ENCODE data around the gene ATP10A.

The ATP10A gene

GRCh38 chr15:25731411-25731810 lies 131.7 kb downstream of the ATP10A start:
- no peak for TF ChIP-seq CTCF (IDR thresholded peaks at IDR 0.05; ENCODE audit: low read depth, low read length, missing control alignments)
- H3K4me3 ChIP-seq (ENCODE audit: low read depth, low read length), result no peak overlapping the region
- no peak for DNase-seq (ENCODE audit: low read depth)
- in situ Hi-C loops (cut with HindIII; ENCODE audit: low sequenced_read_pairs), result no loop called here

DNA sequence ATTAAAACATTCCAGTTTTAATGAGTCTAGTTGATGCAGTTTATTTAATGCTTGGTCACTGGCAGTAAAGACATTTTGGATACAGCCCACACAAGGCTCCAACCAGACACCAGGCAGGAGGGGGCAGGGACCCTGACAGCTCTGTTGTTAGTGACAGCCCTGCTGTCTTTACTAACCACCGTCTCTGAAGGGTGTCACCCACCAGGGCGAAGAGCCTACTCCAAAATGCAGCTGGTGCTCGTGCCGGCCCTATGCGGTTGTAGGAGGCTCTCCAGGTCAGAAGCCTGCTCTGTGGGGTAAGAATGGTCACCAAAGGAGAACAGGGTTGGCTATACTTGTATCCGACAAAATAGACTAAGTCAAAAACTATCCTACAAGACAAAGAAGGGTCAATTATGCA lies 132.2 kb downstream of the ATP10A start:
- TF ChIP-seq CTCF (IDR thresholded peaks at IDR 0.05; ENCODE audit: low read depth, low read length, missing control alignments), result no peak
- H3K4me3 ChIP-seq (ENCODE audit: low read depth, low read length), result no peak overlapping the region
- in situ Hi-C loops (cut with HindIII; ENCODE audit: low sequenced_read_pairs), result no loop called here
- DNase-seq (ENCODE audit: low read depth), result no peak

DNA sequence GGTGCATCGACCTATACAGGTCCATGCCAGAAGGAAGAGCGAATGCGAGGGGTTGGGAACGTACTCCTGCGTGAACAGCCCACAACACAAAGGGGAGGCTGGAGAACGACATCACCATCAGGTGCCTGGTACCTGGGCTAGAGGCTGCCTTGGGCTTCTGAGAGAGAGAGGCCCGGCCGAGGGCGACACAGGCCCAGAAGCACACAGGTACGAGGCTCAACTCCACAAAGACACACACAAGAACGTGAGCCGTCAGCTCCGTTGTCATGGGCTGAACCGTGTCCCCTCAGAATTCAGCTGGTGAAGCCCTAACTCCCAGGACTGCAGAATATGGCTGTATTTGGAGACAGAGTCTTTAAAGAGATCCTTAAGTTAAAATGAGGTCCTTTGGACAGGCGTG lies 134.3 kb downstream of the ATP10A start:
- H3K4me3 ChIP-seq (ENCODE audit: low read depth, low read length), result no peak overlapping the region
- no peak for TF ChIP-seq CTCF (IDR thresholded peaks at IDR 0.05; ENCODE audit: low read depth, low read length, missing control alignments)
- in situ Hi-C loops (cut with HindIII; ENCODE audit: low sequenced_read_pairs), result no loop called here
- no peak for DNase-seq (ENCODE audit: low read depth)

GRCh38 chr15:25727867-25728600 lies 135.1 kb downstream of the ATP10A start:
- in situ Hi-C loops (cut with HindIII; ENCODE audit: low sequenced_read_pairs), result no loop called here
- no peak for TF ChIP-seq CTCF (IDR thresholded peaks at IDR 0.05; ENCODE audit: low read depth, low read length, missing control alignments)
- no peak for DNase-seq (ENCODE audit: low read depth)

GRCh38 chr15:25727116-25727515 lies 136.0 kb downstream of the ATP10A start:
- in situ Hi-C loops (cut with HindIII; ENCODE audit: low sequenced_read_pairs), result no loop called here
- no peak overlapping the region for H3K4me3 ChIP-seq (ENCODE audit: low read depth, low read length)
- DNase-seq (ENCODE audit: low read depth), result no peak
- no peak for TF ChIP-seq CTCF (IDR thresholded peaks at IDR 0.05; ENCODE audit: low read depth, low read length, missing control alignments)

More at GRCh38 chr15:25727867-25728600, 135.1 kb downstream of the ATP10A start:
- no peak overlapping the region for H3K4me3 ChIP-seq (ENCODE audit: low read depth, low read length)

GRCh38 chr15:25725758-25726157 lies 137.4 kb downstream of the ATP10A start:
- DNase-seq (ENCODE audit: low read depth), result no peak
- TF ChIP-seq CTCF (IDR thresholded peaks at IDR 0.05; ENCODE audit: low read depth, low read length, missing control alignments), result no peak
- in situ Hi-C loops (cut with HindIII; ENCODE audit: low sequenced_read_pairs), result no loop called here
- no peak overlapping the region for H3K4me3 ChIP-seq (ENCODE audit: low read depth, low read length)
